DND-41 (cell line): ENCODE measurements around the gene TMSB10.

Experiments used
- EZH2 ChIP-seq: IDR thresholded peaks from 3 replicates; pipeline ENCODE4 v1.6.1; 2012; ENCODE audit warnings: borderline replicate concordance, low read depth, mild to moderate bottlenecking, moderate library complexity, low read length, inconsistent platforms; ENCODE audit not compliant: severe bottlenecking
- TF ChIP-seq, protein P1 (sequence below): IDR thresholded peaks from 2 replicates; pipeline ENCODE4 v1.5.1; 2012; ENCODE audit warnings: borderline replicate concordance, low read length, moderate library complexity, mild to moderate bottlenecking; ENCODE audit not compliant: poor library complexity, severe bottlenecking; ENCODE audit errors: extremely low read depth

DNA sequence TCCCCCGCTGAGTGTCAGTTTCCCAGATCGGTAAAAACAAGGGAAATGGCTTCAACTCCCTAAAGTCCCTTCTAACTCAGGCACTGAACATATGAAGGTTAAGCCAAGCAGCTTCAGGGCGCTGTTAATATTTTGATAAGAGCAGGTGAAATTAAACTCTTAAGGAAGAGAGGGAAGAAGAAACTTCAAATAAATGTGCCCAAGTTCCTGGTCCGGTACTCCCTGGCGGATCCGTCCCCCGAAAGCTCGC, 25.1 kb upstream of the TMSB10 start:
- no peak for TF ChIP-seq EZH2
- TF ChIP-seq, protein P1, sequence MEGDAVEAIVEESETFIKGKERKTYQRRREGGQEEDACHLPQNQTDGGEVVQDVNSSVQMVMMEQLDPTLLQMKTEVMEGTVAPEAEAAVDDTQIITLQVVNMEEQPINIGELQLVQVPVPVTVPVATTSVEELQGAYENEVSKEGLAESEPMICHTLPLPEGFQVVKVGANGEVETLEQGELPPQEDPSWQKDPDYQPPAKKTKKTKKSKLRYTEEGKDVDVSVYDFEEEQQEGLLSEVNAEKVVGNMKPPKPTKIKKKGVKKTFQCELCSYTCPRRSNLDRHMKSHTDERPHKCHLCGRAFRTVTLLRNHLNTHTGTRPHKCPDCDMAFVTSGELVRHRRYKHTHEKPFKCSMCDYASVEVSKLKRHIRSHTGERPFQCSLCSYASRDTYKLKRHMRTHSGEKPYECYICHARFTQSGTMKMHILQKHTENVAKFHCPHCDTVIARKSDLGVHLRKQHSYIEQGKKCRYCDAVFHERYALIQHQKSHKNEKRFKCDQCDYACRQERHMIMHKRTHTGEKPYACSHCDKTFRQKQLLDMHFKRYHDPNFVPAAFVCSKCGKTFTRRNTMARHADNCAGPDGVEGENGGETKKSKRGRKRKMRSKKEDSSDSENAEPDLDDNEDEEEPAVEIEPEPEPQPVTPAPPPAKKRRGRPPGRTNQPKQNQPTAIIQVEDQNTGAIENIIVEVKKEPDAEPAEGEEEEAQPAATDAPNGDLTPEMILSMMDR: no peak
